H1 (cell line): ENCODE results near the gene ENTR1. TPM values are rescaled to one million over a fixed set of nuclear protein-coding genes. Genes with fewer than 3 reads are reported as not detected.
A peak's percentile ranks its signal among the peaks of the same experiment; 100 is the strongest.

Source experiments
- ASH2L ChIP-seq: fragments of 200-600, 300-600 bp; sonication (generic); IDR thresholded peaks from one replicate; pipeline ENCODE4 v1.7.1; 2017; ENCODE audit warnings: low read length
- CHD7 ChIP-seq: fragments of 300-600 bp; sonication (generic); IDR thresholded peaks from 2 replicates; pipeline ENCODE4 v1.7.1; 2012; ENCODE audit warnings: low read length, moderate library complexity, mild to moderate bottlenecking, inconsistent platforms; ENCODE audit not compliant: insufficient replicate concordance
- CTBP2 ChIP-seq: IDR thresholded peaks from 2 replicates; pipeline ENCODE4 v1.7.0; 2011; ENCODE audit warnings: borderline replicate concordance, mild to moderate bottlenecking, moderate library complexity, mixed read lengths, low read length; ENCODE audit not compliant: insufficient read depth, insufficient read length
- MAFK ChIP-seq: IDR thresholded peaks from 2 replicates; pipeline ENCODE4 v1.6.1; 2012; ENCODE audit warnings: low read depth, mild to moderate bottlenecking, improper control_type of control experiment, low read length
- SIRT6 ChIP-seq: IDR thresholded peaks from one replicate; pipeline ENCODE4 v1.7.1; 2012; ENCODE audit warnings: low read length, inconsistent platforms
- polyA plus RNA-seq, 7 experiments: library from polyadenylated mRNA; depleted of rRNA in 3 of 7; stranded (reverse) in 5 of 7; unstranded in 2 of 7; fragments of >200 nt in 5 of 7; fragments of 200-250 nt in 2 of 7; gene quantifications; 1 replicate in 5 of 7; 2 replicates in 1 of 7; 4 replicates in 1 of 7; pipeline versions ENCODE4 v1.2.1 to v1.2.3, GENCODE V29; 2011 to 2013; ENCODE audit warnings: missing spikeins in 2 of 7, mixed read lengths in 2 of 7
- total RNA-seq: library from RNA; stranded (reverse); fragmentation: NEBNext Ultra II Directional; extraction: Animal tissue kit (Norgen Biotek cat#: 25700); gene quantifications from 2 replicates; pipeline ENCODE4 v1.2.1, GENCODE V29; 2021
- TF ChIP-seq, protein P1 (sequence below): IDR thresholded peaks from 2 replicates; pipeline ENCODE4 v1.6.1; 2012; ENCODE audit warnings: inconsistent platforms
- TF ChIP-seq, protein P2 (sequence below): IDR thresholded peaks from 2 replicates; pipeline ENCODE4 v1.6.1; 2012; ENCODE audit warnings: low read length, inconsistent platforms

ENTR1 gene
- total and polyA plus RNA-seq, 2 of the 8 experiments (the other 6 are each of a cell fraction or from before 2014, with no cell fraction given) = 65.2 to 102 TPM

GRCh38 chr9:136363106-136363948 lies 47.1 kb downstream of the ENTR1 start, which contains the start of gene DNLZ (continued):
- no peak for TF ChIP-seq SIRT6
- TF ChIP-seq CHD7 = no peak
- no peak for TF ChIP-seq ASH2L
- TF ChIP-seq MAFK = no peak
- TF ChIP-seq, protein P1, sequence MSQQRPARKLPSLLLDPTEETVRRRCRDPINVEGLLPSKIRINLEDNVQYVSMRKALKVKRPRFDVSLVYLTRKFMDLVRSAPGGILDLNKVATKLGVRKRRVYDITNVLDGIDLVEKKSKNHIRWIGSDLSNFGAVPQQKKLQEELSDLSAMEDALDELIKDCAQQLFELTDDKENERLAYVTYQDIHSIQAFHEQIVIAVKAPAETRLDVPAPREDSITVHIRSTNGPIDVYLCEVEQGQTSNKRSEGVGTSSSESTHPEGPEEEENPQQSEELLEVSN = peak; percentile 99
- TF ChIP-seq CTBP2 = no peak
- TF ChIP-seq, protein P2, sequence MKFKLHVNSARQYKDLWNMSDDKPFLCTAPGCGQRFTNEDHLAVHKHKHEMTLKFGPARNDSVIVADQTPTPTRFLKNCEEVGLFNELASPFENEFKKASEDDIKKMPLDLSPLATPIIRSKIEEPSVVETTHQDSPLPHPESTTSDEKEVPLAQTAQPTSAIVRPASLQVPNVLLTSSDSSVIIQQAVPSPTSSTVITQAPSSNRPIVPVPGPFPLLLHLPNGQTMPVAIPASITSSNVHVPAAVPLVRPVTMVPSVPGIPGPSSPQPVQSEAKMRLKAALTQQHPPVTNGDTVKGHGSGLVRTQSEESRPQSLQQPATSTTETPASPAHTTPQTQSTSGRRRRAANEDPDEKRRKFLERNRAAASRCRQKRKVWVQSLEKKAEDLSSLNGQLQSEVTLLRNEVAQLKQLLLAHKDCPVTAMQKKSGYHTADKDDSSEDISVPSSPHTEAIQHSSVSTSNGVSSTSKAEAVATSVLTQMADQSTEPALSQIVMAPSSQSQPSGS = peak; percentile 54
